WTC11 (cell line): ENCODE measurements around the gene PSMD5. TPM values are rescaled to one million over a fixed set of nuclear protein-coding genes. Genes with fewer than 3 reads are reported as not detected.

Experiments
- ATF6 ChIP-seq: sonication (generic); formaldehyde crosslinking; IDR thresholded peaks from 2 replicates; pipeline ENCODE4 v1.8.1; 2023; ENCODE audit warnings: mild to moderate bottlenecking, missing genetic modification reagents
- CREB1 ChIP-seq: sonication (generic); formaldehyde crosslinking; IDR thresholded peaks from 2 replicates; pipeline ENCODE4 v1.8.0; 2023; ENCODE audit warnings: mild to moderate bottlenecking, missing genetic modification reagents
- IRF1 ChIP-seq: sonication (generic); formaldehyde crosslinking; IDR thresholded peaks from 2 replicates; pipeline ENCODE4 v1.8.0; 2023; ENCODE audit warnings: missing genetic modification reagents
- KAT7 ChIP-seq: sonication (generic); formaldehyde crosslinking; IDR thresholded peaks from 2 replicates; pipeline ENCODE4 v1.8.1; 2023; ENCODE audit warnings: missing genetic modification reagents, mild to moderate bottlenecking, borderline replicate concordance
- MAX ChIP-seq: sonication (generic); formaldehyde crosslinking; IDR thresholded peaks from 2 replicates; pipeline ENCODE4 v1.8.0; 2022; ENCODE audit warnings: mild to moderate bottlenecking, missing genetic modification reagents
- MXD4 ChIP-seq: fragments of 250-450 bp; sonication (Bioruptor Pico); IDR thresholded peaks from 2 replicates; pipeline ENCODE4 v1.8.0; 2021; ENCODE audit warnings: mild to moderate bottlenecking, moderate library complexity, borderline replicate concordance
- RORB ChIP-seq: fragments of 250-450 bp; sonication (Bioruptor Pico); IDR thresholded peaks from 2 replicates; pipeline ENCODE4 v1.9.0; 2021; ENCODE audit warnings: mild to moderate bottlenecking
- ZMAT4 ChIP-seq: fragments of 250-450 bp; sonication (Bioruptor Pico); IDR thresholded peaks from 2 replicates; pipeline ENCODE4 v1.9.0; 2021; ENCODE audit warnings: mild to moderate bottlenecking
- ZNF138 ChIP-seq: sonication (generic); formaldehyde crosslinking; conservative IDR thresholded peaks from 2 replicates; pipeline ENCODE4 v1.8.1; 2022; ENCODE audit warnings: mild to moderate bottlenecking, moderate library complexity, missing genetic modification reagents
- ZNF232 ChIP-seq: sonication (generic); formaldehyde crosslinking; IDR thresholded peaks from 2 replicates; pipeline ENCODE4 v1.8.0; 2022; ENCODE audit warnings: mild to moderate bottlenecking, missing genetic modification reagents
- ZNF512 ChIP-seq: sonication (generic); formaldehyde crosslinking; IDR thresholded peaks from 2 replicates; pipeline ENCODE4 v1.8.1; 2022; ENCODE audit warnings: missing genetic modification reagents, borderline replicate concordance
- total RNA-seq: library from RNA; stranded (reverse); gene quantifications from 3 replicates; pipeline ENCODE4 v1.2.3, GENCODE V29; 2021
- TF ChIP-seq, protein P1 (sequence below): fragments of 250-450 bp; sonication (Bioruptor Pico); conservative IDR thresholded peaks from 2 replicates; pipeline ENCODE4 v1.9.0; 2021; ENCODE audit warnings: mild to moderate bottlenecking
- TF ChIP-seq, protein P2 (sequence below): sonication (generic); formaldehyde crosslinking; IDR thresholded peaks from 2 replicates; pipeline ENCODE4 v1.8.1; 2022; ENCODE audit warnings: low read depth, mild to moderate bottlenecking, moderate library complexity, missing genetic modification reagents, borderline replicate concordance
- TF ChIP-seq, protein P3 (sequence below): sonication (generic); formaldehyde crosslinking; IDR thresholded peaks from 2 replicates; pipeline ENCODE4 v1.8.0; 2022; ENCODE audit warnings: mild to moderate bottlenecking, missing genetic modification reagents

PSMD5 gene
- total RNA-seq, 1 experiment from 2014 or later = 61.1 TPM

GRCh38 chr9:120842685-120843485, at the start of gene PSMD5 (continued):
- TF ChIP-seq, protein P1, sequence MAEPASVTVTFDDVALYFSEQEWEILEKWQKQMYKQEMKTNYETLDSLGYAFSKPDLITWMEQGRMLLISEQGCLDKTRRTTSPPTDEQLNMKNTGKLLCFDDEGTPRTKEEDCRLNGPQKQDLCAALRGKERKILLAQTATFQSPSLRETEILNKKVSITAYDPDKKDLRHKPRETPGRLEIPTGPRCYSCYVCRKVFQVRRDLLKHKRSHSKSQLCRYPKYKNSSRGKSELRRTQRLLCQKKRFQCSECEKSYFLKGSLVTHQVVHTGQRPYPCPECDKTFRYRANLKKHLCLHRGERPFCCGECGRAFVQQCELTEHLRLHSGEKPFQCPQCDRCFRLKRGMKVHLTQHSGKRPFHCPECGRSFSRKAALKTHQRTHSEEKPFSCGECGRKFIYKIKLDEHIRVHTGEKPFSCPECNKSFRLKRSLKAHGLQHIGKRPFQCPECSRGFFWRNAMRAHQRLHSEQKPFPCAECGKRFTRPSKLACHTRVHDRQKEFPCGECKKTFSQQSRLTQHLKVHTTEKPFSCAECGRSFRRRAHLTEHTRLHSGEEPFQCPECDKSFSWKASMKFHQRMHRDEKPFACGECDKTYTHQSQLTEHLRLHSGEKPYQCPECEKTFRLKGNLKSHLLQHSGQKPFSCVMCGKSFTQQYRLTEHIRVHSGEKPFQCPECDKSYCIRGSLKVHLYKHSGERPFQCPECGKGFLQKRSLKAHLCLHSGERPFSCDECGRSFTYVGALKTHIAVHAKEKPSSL (CRISPR knock-in tag) = no peak
- TF ChIP-seq ZNF138 (CRISPR knock-in tag) (no peak), MAX (CRISPR knock-in tag) (peak; percentile 93), ZNF232 (no peak), ZNF512 (no peak), ATF6 (CRISPR knock-in tag) (no peak), KAT7 (CRISPR knock-in tag) (no peak), ZMAT4 (CRISPR knock-in tag) (no peak), MXD4 (no peak), RORB (CRISPR knock-in tag) (no peak), CREB1 (CRISPR knock-in tag) (peak; percentile 78; the same call in 1 of the 2 replicates), IRF1 (CRISPR knock-in tag) (no peak)
- TF ChIP-seq, protein P2, sequence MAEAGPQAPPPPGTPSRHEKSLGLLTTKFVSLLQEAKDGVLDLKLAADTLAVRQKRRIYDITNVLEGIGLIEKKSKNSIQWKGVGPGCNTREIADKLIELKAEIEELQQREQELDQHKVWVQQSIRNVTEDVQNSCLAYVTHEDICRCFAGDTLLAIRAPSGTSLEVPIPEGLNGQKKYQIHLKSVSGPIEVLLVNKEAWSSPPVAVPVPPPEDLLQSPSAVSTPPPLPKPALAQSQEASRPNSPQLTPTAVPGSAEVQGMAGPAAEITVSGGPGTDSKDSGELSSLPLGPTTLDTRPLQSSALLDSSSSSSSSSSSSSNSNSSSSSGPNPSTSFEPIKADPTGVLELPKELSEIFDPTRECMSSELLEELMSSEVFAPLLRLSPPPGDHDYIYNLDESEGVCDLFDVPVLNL (CRISPR knock-in tag) = peak; percentile 22; the same call in 1 of the 2 replicates
- TF ChIP-seq, protein P3, sequence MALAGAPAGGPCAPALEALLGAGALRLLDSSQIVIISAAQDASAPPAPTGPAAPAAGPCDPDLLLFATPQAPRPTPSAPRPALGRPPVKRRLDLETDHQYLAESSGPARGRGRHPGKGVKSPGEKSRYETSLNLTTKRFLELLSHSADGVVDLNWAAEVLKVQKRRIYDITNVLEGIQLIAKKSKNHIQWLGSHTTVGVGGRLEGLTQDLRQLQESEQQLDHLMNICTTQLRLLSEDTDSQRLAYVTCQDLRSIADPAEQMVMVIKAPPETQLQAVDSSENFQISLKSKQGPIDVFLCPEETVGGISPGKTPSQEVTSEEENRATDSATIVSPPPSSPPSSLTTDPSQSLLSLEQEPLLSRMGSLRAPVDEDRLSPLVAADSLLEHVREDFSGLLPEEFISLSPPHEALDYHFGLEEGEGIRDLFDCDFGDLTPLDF = peak; percentile 59; the same call in 1 of the 2 replicates
- TF ChIP-seq, all 79 proteins: peak for 25
